K562 (cell line): Measurements from ENCODE around the gene ALOX12. TPM values are rescaled to one million over a fixed set of nuclear protein-coding genes. Genes with fewer than 3 reads are reported as not detected.

Experiments used
- CBX1 ChIP-seq: sonication (generic); IDR thresholded peaks from 2 replicates; pipeline ENCODE4 v1.6.1; 2016; ENCODE audit warnings: antibody characterized with exemption, low read depth, mild to moderate bottlenecking
- CCAR2 ChIP-seq: fragments of 200-400 bp; formaldehyde crosslinking; IDR thresholded peaks from 2 replicates; pipeline ENCODE4 v1.6.1; 2017; ENCODE audit warnings: mild to moderate bottlenecking, low read depth, low read length
- DNMT1 ChIP-seq: fragments of 450-650 bp; IDR thresholded peaks from 2 replicates; pipeline ENCODE4 v1.6.1; 2016; ENCODE audit warnings: antibody characterized with exemption, mild to moderate bottlenecking
- ELF2 ChIP-seq: fragments of 250-450 bp; sonication (Bioruptor Pico); IDR thresholded peaks from 2 replicates; pipeline ENCODE4 v1.5.0; 2021; ENCODE audit warnings: mild to moderate bottlenecking
- ETV6 ChIP-seq, 3 experiments: fragments of 150-350 bp in 1 of 3; sonication (generic) in 1 of 3; formaldehyde crosslinking in 1 of 3; IDR thresholded peaks; 2 replicates each; pipeline versions ENCODE4 v1.6.1 to v1.8.0; 2014 to 2022; ENCODE audit warnings: borderline replicate concordance in 2 of 3, low read depth in 2 of 3, antibody characterized with exemption in 1 of 3, low read length in 1 of 3, mild to moderate bottlenecking in 1 of 3, missing genetic modification reagents in 1 of 3
- FOSL1 ChIP-seq: fragments of 200-800 bp; sonication (Bioruptor generic); conservative IDR thresholded peaks from 2 replicates; pipeline ENCODE4 v1.6.1; 2016; ENCODE audit warnings: missing genetic modification characterization, missing compliant biosample characterization
- JUND ChIP-seq, 2 experiments: IDR thresholded peaks; 2 replicates in 1 of 2; 3 replicates in 1 of 2; pipeline ENCODE4 v1.6.1; 2011; ENCODE audit warnings: borderline replicate concordance in 2 of 2, low read depth in 2 of 2, low read length in 2 of 2, improper control_type of control experiment in 1 of 2, missing biosample characterization in 1 of 2, missing genetic modification characterization in 1 of 2, missing genetic modification reagents in 1 of 2
- KLF1 ChIP-seq: fragments of 450-650 bp; IDR thresholded peaks from 2 replicates; pipeline ENCODE4 v1.6.1; 2016; ENCODE audit warnings: missing genetic modification characterization, missing compliant biosample characterization
- MTF1 ChIP-seq: fragments of 250-450 bp; sonication (Bioruptor Pico); IDR thresholded peaks from 2 replicates; pipeline ENCODE4 v1.9.0; 2021; ENCODE audit warnings: moderate library complexity, mild to moderate bottlenecking, inconsistent platforms, borderline replicate concordance
- NFE2 ChIP-seq: IDR thresholded peaks from 2 replicates; pipeline ENCODE4 v1.6.1; 2014; ENCODE audit warnings: antibody characterized with exemption, low read depth
- PCBP1 ChIP-seq: fragments of 200-400 bp; formaldehyde crosslinking; IDR thresholded peaks from 2 replicates; pipeline ENCODE4 v1.6.1; 2018; ENCODE audit warnings: mild to moderate bottlenecking, low read depth, low read length; ENCODE audit not compliant: poor library complexity, severe bottlenecking
- PHF8 ChIP-seq: fragments of 200-600 bp; sonication (generic); IDR thresholded peaks from 2 replicates; pipeline ENCODE4 v1.6.1; 2012; ENCODE audit warnings: mixed run types, mild to moderate bottlenecking, inconsistent platforms, low read length, moderate library complexity, borderline replicate concordance
- STAT5A ChIP-seq: IDR thresholded peaks from 2 replicates; pipeline ENCODE4 v1.6.1; 2012; ENCODE audit warnings: low read length, inconsistent platforms, borderline replicate concordance
- TEAD4 ChIP-seq, 2 experiments: sonication (generic) in 1 of 2; formaldehyde crosslinking in 1 of 2; IDR thresholded peaks; 2 replicates each; pipeline versions ENCODE4 v1.6.1 to v1.8.0; 2012 to 2022; ENCODE audit warnings: borderline replicate concordance in 1 of 2, inconsistent platforms in 1 of 2, low read length in 1 of 2, mild to moderate bottlenecking in 1 of 2, missing genetic modification reagents in 1 of 2
- ZNF695 ChIP-seq: fragments of 450-650 bp; formaldehyde crosslinking; IDR thresholded peaks from 2 replicates; pipeline ENCODE4 v1.4.0; 2020; ENCODE audit warnings: mild to moderate bottlenecking, moderate library complexity
- ZSCAN32 ChIP-seq: fragments of 450-650 bp; formaldehyde crosslinking; IDR thresholded peaks from 2 replicates; pipeline ENCODE4 v1.4.0; 2020; ENCODE audit warnings: mild to moderate bottlenecking, moderate library complexity
- polyA plus RNA-seq, 8 experiments: library from polyadenylated mRNA; depleted of rRNA in 4 of 8; stranded (reverse) in 5 of 8; unstranded in 3 of 8; fragments of >200 nt; fragmentation: Nextera tagmentation in 2 of 8; fragmentation: Illumina TruSeq in 1 of 8; extraction: Ambion mirVana in 2 of 8; extraction: Trizol in 1 of 8; gene quantifications; 2 replicates each; pipeline versions ENCODE4 v1.2.1 to v1.2.3, GENCODE V29; 2011 to 2014; ENCODE audit warnings: inconsistent platforms in 1 of 8, missing spikeins in 1 of 8
- total RNA-seq, 7 experiments: library from RNA; depleted of rRNA in 6 of 7; stranded (reverse); fragments of >200 nt in 6 of 7; fragmentation: Illumina TruSeq in 2 of 7; extraction: Trizol in 2 of 7; gene quantifications; 2 replicates each; pipeline versions ENCODE4 v1.2.1 to v1.2.3, GENCODE V29; 2011 to 2021; ENCODE audit warnings: low replicate concordance in 1 of 7
- TF ChIP-seq, protein P1 (sequence below): IDR thresholded peaks from 3 replicates; pipeline ENCODE4 v1.6.1; 2011; ENCODE audit warnings: borderline replicate concordance, mild to moderate bottlenecking, moderate library complexity; ENCODE audit not compliant: insufficient read length; ENCODE audit errors: extremely low read depth
- TF ChIP-seq, protein P2 (sequence below): IDR thresholded peaks from 3 replicates; pipeline ENCODE4 v1.6.1; 2011; ENCODE audit warnings: borderline replicate concordance, mild to moderate bottlenecking; ENCODE audit not compliant: insufficient read length, insufficient read depth

The ALOX12 gene
- total and polyA plus RNA-seq, 9 of the 15 experiments (the other 6 are each of a cell fraction or from before 2014, with no cell fraction given), result 0.09 to 1.1 (median 0.47) TPM; not detected in 1

DNA sequence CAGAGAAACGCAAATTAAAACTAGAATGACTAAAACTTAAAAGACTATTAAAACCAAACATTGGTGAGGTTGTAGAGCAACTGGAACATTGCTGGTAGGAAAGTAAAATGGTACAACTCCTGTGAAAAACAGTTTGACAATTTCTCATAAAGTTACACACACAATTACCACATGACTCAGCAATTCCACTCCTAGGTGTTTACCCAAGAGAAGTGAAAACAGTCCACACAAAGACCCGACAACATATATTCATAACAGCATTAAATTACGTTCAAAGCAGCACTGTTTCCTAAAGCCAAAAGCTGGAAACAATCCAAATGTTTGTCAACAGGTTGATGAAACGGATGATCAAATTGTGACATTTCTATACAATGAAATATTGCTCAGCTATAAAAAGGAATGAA lies 26.5 kb upstream of the ALOX12 start (continued):
- TF ChIP-seq PCBP1, result no peak
- peak; percentile 96 for TF ChIP-seq NFE2
- no peak for TF ChIP-seq ETV6 (IDR thresholded peaks at IDR 0.05; ENCODE audit: borderline replicate concordance in 1 of 2, low read depth in 2 of 2, low read length in 1 of 2)
- no peak for TF ChIP-seq ETV6 (CRISPR knock-in tag; IDR thresholded peaks at IDR 0.05; ENCODE audit: borderline replicate concordance)
- no peak for TF ChIP-seq STAT5A
- TF ChIP-seq, protein P1, sequence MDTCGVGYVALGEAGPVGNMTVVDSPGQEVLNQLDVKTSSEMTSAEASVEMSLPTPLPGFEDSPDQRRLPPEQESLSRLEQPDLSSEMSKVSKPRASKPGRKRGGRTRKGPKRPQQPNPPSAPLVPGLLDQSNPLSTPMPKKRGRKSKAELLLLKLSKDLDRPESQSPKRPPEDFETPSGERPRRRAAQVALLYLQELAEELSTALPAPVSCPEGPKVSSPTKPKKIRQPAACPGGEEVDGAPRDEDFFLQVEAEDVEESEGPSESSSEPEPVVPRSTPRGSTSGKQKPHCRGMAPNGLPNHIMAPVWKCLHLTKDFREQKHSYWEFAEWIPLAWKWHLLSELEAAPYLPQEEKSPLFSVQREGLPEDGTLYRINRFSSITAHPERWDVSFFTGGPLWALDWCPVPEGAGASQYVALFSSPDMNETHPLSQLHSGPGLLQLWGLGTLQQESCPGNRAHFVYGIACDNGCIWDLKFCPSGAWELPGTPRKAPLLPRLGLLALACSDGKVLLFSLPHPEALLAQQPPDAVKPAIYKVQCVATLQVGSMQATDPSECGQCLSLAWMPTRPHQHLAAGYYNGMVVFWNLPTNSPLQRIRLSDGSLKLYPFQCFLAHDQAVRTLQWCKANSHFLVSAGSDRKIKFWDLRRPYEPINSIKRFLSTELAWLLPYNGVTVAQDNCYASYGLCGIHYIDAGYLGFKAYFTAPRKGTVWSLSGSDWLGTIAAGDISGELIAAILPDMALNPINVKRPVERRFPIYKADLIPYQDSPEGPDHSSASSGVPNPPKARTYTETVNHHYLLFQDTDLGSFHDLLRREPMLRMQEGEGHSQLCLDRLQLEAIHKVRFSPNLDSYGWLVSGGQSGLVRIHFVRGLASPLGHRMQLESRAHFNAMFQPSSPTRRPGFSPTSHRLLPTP, result no peak
- TF ChIP-seq TEAD4 (IDR thresholded peaks at IDR 0.05; ENCODE audit: low read length), result no peak
- TF ChIP-seq TEAD4 (CRISPR knock-in tag; IDR thresholded peaks at IDR 0.05; ENCODE audit: borderline replicate concordance), result no peak
- no peak for TF ChIP-seq PHF8
- TF ChIP-seq ZSCAN32 (CRISPR knock-in tag), result no peak
- no peak for TF ChIP-seq JUND (IDR thresholded peaks at IDR 0.05; ENCODE audit: borderline replicate concordance, low read depth, low read length)
- peak; percentile 28; the same call in 1 of the 3 replicates for TF ChIP-seq JUND (tag; IDR thresholded peaks at IDR 0.05; ENCODE audit: borderline replicate concordance, low read depth, low read length)
- TF ChIP-seq, protein P2, sequence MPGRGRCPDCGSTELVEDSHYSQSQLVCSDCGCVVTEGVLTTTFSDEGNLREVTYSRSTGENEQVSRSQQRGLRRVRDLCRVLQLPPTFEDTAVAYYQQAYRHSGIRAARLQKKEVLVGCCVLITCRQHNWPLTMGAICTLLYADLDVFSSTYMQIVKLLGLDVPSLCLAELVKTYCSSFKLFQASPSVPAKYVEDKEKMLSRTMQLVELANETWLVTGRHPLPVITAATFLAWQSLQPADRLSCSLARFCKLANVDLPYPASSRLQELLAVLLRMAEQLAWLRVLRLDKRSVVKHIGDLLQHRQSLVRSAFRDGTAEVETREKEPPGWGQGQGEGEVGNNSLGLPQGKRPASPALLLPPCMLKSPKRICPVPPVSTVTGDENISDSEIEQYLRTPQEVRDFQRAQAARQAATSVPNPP, result no peak
- no peak for TF ChIP-seq ZNF695 (CRISPR knock-in tag)
- TF ChIP-seq CCAR2, result no peak
- TF ChIP-seq ELF2 (CRISPR knock-in tag), result no peak
- no peak for TF ChIP-seq DNMT1
- no peak for TF ChIP-seq MTF1 (CRISPR knock-in tag)
- TF ChIP-seq FOSL1 (tag), result 0 out of 2 replicates have a peak, but pooled peaks have one; percentile 34
- TF ChIP-seq KLF1, result no peak
- TF ChIP-seq CBX1, result no peak
